CD4-positive, alpha-beta T cell treated with Interleukin-12 subunit alpha and Interleukin-12 subunit beta, for 1 hour (primary cell): ENCODE data around the gene TMTC2.

Experiments
- DNase-seq: peaks from one replicate; pipeline ENCODE4 v3.0.0-alpha.2; 2020

Gene TMTC2

GRCh38 chr12:82961835-82962234 is 275.1 kb downstream of the TMTC2 start:
- no peak for DNase-seq

- no peak for DNase-seq
Observed at GRCh38 chr12:82963956-82964355, 277.2 kb downstream of the TMTC2 start.

- no peak for DNase-seq
Observed at GRCh38 chr12:82964446-82964845, 277.7 kb downstream of the TMTC2 start.

GRCh38 chr12:82966001-82966559 is 279.4 kb downstream of the TMTC2 start:
- no peak for DNase-seq

GRCh38 chr12:82968631-82969367 is 282.1 kb downstream of the TMTC2 start:
- DNase-seq = no peak

GRCh38 chr12:82970614-82971013 is 283.9 kb downstream of the TMTC2 start:
- no peak for DNase-seq

- DNase-seq = no peak
Observed at GRCh38 chr12:82971584-82971983, 284.9 kb downstream of the TMTC2 start.

GRCh38 chr12:82972624-82973023 is 285.9 kb downstream of the TMTC2 start:
- no peak for DNase-seq

- DNase-seq = no peak
Observed at GRCh38 chr12:82973592-82973991, 286.9 kb downstream of the TMTC2 start.

GRCh38 chr12:82981150-82981549 is 294.4 kb downstream of the TMTC2 start:
- no peak for DNase-seq

GRCh38 chr12:82994117-82994516 is 307.4 kb downstream of the TMTC2 start:
- DNase-seq = no peak

- DNase-seq = no peak
Observed at GRCh38 chr12:82996168-82996812, 309.6 kb downstream of the TMTC2 start.

GRCh38 chr12:82998509-82998908 is 311.8 kb downstream of the TMTC2 start:
- DNase-seq = no peak

- DNase-seq = no peak
Observed at GRCh38 chr12:83003026-83003425, 316.3 kb downstream of the TMTC2 start.

- no peak for DNase-seq
Observed at GRCh38 chr12:83005534-83006197, 319.0 kb downstream of the TMTC2 start.

- no peak for DNase-seq
Observed at GRCh38 chr12:83008703-83009102, 322.0 kb downstream of the TMTC2 start.

GRCh38 chr12:83010169-83010804 is 323.6 kb downstream of the TMTC2 start:
- no peak for DNase-seq

GRCh38 chr12:83015390-83016217 is 328.9 kb downstream of the TMTC2 start:
- DNase-seq = no peak

GRCh38 chr12:83016218-83016835 is 329.6 kb downstream of the TMTC2 start:
- DNase-seq = no peak

GRCh38 chr12:83016991-83017390 is 330.3 kb downstream of the TMTC2 start:
- no peak for DNase-seq

- DNase-seq = no peak
Observed at GRCh38 chr12:83018088-83018487, 331.4 kb downstream of the TMTC2 start.
